Stimulated activated CD8-positive, alpha-beta memory T cell treated with anti-CD3 and anti-CD28 coated beads, Interleukin-4, amount 100 ng/mL, for 48 hours (primary cell): ENCODE results near the gene MDFIC.

Source experiments
- DNase-seq: peaks from one replicate; pipeline ENCODE4 v3.0.0-alpha.2; 2020

Gene MDFIC

DNA sequence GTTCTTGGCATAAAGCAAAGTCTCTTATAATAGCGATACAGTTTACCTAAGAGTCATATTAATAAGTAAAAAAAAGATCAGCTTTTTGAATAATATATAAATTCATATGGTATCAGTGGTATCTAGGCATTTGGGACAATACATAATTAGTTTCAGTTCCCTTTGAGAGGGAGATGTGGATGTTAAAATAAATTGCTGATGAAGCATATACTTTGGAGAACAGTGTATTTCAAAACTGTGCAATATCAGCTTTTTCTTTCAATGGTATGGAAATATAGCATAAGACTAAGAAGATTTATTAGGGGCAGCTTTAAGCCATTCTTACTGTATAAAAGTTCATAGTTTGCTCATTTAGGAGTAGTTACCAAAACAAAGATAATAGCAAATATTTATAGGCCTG is 35.5 kb downstream of the MDFIC start:
- no peak for DNase-seq

DNA sequence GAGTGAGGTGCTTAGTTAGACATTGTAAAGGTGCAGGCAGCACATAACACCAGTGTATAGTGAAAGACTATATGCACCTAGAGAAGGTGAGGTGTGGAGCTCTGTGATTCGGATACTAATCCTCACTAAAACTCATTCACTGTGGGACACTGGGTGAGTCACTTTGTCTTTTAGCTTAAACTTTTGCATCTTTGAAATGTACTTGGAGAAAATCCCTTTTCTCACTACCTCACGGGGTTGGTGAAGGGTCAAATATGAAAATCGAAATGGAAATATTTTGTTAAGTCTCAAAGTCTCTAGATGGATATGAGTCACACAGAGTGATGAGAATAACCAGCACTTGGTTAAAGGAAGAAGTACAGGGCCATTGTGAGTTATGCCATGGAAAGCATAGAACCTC is 38.0 kb downstream of the MDFIC start:
- no peak for DNase-seq

GRCh38 chr7:114962441-114962840 is 40.5 kb downstream of the MDFIC start:
- DNase-seq = no peak

- DNase-seq = no peak
Measured at GRCh38 chr7:114966156-114966555, 44.3 kb downstream of the MDFIC start.

DNA sequence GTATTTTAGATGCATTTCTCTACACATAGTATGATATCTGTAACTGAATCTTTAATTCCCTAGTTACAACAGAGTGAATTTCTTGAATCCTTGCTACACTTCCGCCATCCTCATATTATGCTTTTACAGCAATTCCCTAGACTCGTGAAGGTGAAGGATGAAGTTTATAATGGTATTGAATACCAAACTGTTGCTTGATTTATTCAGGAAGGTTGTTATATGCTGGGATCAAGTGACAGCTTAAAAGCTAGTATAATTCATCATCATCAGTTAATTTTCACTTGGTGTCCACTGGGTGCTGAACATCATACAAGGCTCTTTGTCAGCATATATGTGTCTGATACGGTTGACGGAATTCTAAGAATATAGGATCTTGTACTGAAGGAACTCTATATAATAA is 47.2 kb downstream of the MDFIC start:
- DNase-seq = no peak

DNA sequence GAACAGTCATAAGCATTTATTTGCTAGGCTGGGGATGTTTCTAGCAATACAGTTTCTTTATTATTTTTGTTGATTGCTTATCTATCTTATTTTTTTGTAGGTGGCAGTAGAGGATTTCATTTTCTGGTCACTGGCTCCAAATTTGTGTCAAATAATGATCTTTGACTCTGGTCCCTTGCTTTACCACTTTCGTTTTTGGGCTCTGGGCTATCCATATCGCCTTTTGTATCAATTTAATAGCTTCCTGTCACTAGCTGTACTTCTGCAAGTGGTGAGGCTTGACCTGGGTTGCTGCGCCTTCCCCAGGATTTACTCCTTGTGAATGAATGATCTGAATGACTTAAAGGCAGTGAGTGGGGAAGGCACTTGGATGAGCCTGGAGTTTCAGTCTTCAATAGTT is 48.4 kb downstream of the MDFIC start:
- DNase-seq = no peak

DNA sequence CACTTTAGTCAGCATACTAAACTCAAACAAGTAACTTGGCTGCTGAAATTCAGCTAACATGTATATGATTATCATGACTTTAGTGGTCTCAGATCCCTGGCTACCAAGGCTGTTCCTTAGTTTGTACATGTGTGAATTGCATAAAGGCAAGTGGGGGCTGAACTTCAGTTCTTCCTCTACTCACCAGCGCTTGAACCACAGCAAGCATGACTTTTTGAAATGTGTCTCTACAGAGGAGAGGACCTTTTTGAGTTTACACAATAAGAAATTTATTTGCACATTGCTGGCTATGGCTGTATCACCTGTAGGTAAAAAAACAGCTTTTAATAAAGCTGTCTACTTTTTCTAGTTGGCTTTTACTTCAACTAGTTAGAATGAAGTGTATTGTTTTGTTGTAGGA is 48.8 kb downstream of the MDFIC start:
- DNase-seq = no peak

DNA sequence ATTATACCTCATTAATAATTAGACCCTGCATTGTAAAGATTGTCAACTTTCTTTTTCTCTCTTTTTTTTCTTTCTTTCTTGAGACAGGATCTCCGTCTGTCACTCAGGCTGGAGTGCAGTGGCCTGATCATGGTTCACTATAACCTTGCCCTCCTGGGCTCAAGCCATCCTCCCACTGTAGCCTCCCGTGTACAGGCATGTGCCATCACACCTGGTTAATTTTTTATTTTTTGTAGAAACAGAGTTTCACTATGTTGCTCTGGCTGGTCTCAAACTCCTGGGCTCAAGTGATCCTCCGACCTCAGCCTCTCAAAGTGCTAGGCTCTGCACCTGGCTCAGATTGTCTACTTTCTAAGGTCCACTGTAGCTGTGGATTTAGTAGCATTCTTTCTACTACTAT is 50.7 kb downstream of the MDFIC start:
- no peak for DNase-seq

DNA sequence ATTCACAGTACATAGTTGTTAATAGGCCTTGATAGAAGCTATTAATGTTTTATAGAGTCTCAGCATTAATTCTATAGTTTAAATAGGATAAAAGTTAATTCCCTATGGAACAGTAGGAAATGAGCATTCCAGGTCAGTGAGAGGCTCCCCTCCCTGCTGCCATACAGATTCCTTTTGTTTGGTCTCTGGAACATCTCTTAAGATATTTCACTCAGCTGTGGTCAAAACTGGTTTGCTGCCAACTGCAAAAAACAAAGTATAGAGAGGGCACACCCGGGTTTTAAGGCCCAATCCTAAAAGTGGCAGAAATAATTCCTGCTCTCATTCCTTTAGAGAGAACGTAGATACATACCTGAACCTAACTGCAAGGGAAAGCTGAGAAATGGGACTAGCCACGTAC is 51.3 kb downstream of the MDFIC start:
- no peak for DNase-seq

DNA sequence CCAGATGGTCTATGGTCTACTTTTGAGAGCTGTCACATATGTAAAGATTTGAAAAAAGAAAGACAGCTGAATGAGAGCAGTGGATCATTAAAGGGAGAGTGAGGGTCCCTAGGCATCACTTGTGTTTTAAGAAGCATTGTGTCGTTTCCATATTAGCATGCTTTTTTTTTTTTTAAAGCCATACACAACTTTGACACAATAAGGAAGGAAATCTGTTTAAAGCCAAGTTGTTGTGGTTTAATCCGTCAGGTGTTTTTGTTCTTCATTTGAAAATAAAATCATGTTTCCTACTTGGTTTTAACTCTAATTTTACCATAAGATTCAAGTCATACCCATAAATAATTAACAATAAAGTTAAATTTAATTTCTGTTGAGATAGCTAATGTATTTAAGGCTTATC is 53.5 kb downstream of the MDFIC start:
- DNase-seq = no peak

- DNase-seq = no peak
Measured at GRCh38 chr7:114976666-114977065, 54.8 kb downstream of the MDFIC start.

DNA sequence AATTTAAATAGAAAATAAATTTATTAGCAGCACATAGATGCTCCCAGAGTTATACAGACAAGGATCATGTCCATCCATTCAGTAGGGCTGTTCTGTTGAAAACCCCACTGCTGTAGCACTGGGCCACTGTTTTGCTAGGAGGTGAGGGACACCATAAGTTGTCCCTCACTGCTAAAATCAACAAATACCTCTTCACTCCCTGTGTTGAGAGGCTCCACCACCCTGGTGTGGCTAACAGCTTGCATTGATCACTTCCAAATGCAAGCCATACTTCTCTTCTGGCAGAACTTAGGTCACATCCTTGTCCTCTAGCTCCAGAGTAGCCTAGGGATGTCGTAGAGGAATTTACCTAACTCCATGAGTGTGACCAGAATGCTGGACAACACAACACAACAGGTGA is 55.4 kb downstream of the MDFIC start:
- no peak for DNase-seq

- DNase-seq = no peak
Measured at GRCh38 chr7:114979388-114979787, 57.5 kb downstream of the MDFIC start.

DNA sequence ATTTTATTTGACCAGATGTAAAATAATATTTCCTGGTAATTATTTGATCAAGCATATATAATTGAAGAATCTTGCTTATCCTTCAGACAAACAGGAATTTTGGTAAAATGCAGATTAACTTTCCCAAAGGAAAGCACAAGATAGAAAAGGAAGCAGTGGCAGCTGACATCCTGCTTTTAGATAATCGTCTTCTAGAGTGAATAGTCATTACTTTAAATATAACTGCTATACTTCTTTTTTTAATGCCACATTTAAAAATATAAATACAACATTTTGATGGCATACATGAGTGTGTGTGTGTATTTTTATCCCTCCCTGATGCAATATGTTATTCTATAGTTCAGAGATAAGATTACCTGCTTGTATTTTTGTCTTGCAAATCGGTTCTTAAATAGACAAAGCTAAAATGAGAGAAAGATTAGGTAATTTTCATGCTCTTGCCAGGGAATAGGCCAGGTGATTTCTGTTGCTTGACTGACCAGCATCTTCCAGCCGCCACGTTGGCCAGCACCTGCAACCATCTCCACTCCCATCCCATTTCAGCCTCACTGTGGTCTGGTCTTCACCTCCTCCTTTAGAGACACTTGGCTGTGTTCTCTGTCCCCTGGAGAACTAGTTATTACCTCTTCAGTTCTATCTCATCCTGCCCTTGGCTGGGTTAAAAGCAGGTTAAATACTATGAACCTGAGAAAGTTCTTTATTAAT is 58.1 kb downstream of the MDFIC start:
- no peak for DNase-seq

DNA sequence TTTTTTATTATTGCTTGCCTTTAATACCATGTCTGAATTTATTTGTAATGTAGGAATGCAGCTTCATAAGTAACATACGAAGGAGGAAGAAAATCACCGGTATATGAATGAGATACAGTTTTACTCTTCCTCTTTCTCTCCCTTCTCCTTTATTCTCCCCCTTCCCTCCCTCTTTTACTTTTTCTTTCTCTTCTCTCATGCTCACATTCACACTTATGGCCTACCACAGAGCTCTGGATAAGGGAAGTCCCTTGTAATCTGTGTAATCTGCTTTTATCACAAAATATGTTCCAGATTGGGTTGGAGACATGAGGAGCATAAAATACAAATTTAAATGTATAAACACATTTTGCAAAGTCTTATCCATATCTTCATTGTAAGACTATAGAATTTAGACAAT is 59.4 kb downstream of the MDFIC start:
- DNase-seq = no peak

- DNase-seq = no peak
Measured at GRCh38 chr7:114985116-114985715, 63.3 kb downstream of the MDFIC start.

DNA sequence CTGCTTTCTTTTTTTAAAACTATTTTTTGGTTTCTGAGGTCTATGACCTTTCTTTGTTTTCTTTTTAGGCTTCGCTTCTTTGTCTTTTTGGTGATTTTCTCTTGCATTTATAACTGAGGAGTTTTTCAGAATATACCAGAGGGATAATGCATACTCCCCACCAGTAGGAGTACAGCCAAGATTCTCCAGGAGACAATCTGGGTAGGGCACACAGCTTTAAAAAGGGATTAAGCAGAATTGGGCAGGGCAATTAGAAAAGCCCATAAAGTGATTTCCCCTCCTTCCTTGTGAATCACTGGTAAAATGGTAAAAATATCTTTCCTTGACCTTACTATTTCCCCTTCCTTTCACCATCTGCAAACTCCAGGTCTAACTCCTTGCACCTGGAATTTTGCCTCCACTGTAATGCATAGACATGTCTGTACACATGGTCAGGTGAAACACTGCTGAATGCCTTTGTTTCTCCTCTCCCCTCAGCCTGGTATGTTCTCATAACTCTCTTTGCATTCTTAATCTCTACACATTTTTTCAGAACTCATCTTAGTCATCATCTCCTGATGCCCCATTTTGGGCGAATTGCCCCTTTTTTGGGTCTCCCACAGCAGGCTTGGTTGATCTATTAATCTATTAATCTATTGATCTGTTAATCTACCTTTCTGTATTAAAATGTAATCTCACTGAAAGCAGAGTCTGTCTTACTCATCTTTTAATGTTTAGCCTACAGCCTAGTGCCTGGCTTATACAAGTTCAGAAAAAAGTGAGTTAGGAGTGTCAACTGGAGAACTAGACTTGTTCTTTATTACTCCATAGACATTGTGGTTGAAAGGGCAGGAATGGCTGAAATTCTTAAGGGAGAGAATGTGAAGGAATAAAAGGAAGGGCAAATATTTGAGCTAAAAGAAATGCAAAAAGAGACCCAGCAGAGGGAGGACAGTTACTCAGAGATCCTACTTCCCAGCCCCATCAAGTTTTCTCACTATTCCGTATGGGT is 64.6 kb downstream of the MDFIC start:
- DNase-seq = no peak

DNA sequence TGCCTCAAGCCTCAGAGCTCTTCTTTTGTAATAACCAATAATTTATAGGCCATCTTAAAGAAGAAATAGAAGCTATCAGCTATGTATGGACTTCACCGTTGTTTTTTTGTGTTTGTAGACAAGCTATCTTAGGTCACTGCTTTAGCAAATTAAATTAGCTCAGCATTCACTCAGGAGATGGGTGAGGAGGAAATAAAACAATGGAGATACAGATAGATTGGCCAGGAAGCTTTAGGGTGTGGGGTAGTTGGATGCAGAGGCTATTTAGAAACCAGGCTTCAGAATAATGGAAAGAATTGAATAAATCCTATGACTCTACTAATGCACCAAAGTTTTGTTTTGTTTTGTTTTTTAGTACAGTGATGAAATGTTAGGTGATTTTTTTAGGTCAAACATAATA is 66.1 kb downstream of the MDFIC start:
- no peak for DNase-seq

GRCh38 chr7:114988755-114989375 is 67.0 kb downstream of the MDFIC start:
- no peak for DNase-seq

GRCh38 chr7:114989531-114989930 is 67.6 kb downstream of the MDFIC start:
- DNase-seq = no peak

DNA sequence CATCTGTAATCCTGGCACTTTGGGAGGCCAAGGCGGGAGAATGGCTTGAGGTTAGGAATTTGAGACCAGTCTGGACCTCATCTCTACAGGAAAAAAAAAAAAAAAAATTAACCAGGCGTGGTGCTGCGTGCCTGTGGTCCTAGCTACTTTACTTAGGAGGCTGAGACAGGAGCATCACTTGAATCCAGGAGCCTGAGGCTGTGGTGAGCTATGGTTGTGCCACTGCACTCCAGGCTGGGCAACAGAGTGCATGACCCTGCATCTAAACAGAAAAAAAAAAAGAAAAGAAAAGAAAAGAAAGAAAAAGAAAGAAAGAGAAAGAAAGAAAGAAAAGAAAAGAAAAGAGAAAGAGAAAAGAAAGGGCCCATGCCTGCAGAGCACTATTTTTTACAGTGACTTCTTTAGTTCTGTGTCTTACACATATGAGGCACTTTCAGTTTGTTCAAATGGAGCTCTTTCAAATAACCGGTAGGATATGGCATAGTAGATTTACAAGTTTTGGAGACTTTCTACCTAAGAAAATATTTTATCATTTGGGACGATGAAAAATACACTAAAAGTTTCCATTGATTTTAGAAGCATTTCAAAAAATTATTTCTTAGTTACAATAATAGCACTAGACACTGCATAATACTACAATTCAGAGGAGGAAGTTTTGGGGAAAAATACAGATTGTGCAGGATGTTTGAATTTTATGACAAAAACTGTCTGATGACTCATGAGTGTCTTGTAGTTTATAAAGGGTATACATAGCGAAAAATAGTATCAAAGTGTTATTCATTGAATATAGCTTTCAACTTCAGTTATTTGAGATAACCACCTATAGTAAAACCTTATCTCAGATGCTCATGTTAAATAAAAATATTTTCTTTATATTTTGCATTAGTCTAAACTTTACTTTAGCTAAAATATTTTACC is 75.9 kb downstream of the MDFIC start:
- no peak for DNase-seq

- DNase-seq = no peak
Measured at GRCh38 chr7:115004121-115004520, 82.2 kb downstream of the MDFIC start.
